Stimulated activated CD4-positive, alpha-beta T cell treated with anti-CD3 and anti-CD28 coated beads, TNF-alpha, amount 100 ng/mL, for 48 hours (primary cell): ENCODE measurements around the gene HDLBP.
"Not testable (repeated sequence)": the region's sequence is repeated elsewhere in the genome, so short reads cannot be mapped to it uniquely, and the experiment has no call there.

Experiments
- DNase-seq, 3 donors: peaks; one replicate each; pipeline ENCODE4 v3.0.0-alpha.2; 2020; ENCODE audit warnings: low read depth in 3 of 3

Gene HDLBP

DNA sequence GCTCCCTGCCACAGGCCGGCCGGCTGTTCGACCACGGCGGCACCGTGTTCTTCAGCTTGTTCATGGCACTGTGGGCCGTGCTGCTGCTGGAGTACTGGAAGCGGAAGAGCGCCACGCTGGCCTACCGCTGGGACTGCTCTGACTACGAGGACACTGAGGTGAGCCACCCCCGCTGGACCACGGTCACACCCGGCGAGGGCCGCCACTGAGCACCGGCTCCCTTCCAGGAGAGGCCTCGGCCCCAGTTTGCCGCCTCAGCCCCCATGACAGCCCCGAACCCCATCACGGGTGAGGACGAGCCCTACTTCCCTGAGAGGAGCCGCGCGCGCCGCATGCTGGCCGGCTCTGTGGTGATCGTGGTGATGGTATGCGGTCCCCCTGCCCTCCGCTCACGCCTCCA, 106.2 kb downstream of the HDLBP start:
- no peak for DNase-seq

DNA sequence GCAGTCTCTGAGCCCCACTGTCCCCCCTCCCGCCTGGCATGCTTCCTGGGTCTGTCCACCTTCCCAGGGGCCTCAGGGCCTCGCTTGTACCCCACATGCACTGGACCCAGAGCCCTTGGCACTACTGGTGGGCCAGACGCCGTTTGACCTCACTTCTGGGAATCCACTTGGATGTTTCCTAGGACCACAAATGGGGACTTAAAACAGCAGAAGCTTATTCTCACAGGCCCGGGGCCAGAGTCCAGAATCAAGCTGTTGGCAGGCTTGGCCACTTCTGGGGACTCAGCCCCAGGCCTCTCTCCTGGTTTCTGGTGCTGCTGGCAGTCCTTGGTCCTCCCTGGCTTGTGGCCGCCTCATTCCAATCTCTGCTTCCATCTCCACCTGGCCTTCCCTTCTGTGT, 107.4 kb downstream of the HDLBP start:
- DNase-seq = no peak

DNA sequence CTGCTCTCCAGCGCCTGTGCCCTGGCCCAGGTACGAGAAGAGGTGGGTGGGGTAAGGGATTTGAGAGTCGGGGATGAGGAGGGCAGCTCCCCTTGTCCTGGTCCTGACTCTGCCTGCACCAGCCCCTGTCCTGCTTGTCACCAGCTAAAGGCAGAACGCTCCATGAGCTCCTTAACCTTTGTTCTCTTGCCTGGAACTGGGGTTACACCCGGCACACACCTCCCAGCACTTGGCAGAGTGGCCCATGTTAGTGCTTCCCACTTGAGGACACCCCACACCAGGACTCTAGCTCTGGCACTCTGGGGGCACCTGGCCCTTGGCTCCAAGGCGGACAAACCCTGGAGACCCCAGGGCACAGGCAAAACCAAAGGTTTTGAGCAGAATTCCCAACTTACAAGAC, 107.8 kb downstream of the HDLBP start:
- no peak for DNase-seq

DNA sequence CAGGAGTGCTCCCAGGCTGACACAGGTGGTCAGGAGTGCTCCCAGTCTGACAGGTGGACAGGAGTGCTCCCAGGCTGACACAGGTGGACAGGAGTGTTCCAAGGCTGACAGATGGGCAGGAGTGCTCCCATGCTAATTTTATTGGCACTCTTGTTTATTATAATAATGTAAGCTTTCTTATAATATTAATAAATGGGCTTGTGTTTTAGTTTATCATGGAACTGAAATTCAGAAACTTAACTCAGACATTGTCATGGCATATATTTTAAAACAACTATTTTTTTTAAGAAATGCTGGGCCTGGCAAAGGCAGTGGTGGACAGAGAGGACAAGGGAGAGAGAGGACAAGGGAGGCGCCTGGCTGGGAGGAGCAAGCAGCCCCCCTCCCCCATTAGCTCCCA, 108.3 kb downstream of the HDLBP start:
- no peak for DNase-seq

DNA sequence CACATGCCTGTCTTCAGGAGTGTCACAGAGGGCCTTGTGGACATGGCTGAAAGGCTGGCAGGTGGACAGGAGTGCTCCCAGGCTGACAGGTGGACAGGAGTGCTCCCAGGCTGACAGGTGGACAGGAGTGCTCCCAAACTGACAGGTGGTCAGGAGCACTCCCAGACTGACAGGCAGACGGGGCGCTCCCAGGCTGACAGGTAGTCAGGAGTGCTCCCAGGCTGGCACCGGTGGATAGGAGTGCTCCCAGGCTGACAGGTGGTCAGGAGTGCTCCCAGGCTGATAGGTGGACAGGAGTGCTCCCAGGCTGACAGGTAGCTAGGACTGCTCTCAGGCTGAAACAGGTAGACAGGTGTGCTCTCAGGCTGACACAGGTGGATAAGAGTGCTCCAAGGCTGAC, 110.4 kb downstream of the HDLBP start:
- DNase-seq = no peak

DNA sequence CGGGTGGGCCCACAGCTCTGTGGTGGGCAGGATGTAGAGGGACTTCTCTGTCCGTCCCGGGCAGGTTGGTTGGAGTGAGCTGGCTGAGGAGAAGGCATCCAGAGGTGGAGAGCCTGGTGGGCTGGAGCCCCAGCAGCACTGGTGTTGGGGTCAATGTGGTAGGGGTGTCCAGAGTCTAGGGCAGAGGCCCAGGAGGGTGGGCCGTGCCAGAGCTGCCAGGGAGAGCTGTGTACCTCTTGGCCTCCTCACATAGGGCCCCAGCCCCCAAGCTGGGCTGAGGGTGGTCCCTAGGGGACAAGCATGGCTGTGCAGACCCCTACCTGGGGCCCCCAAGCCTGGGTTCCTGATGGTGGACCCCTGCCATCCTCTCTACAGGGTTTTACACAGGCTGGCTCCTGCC, 111.0 kb downstream of the HDLBP start:
- no peak for DNase-seq

DNA sequence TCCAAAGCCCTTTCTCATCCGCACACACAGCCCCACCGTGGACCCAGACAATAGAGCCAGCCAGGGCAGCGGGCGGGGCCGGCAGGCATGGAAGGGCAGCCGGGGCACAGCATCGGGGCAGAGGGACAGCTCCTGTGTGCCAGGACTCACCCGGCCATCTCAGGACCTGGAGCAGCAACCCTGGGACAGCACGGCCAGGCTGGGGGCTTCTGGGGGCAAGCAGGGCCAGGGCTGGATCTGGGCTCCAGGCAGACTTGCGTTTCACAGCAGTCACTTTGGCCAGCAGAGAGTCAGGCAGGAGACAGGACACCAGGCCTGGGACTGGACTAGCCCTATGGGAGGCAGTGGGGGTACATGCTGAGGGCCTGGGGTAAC, 111.5 kb downstream of the HDLBP start:
- DNase-seq = no peak

DNA sequence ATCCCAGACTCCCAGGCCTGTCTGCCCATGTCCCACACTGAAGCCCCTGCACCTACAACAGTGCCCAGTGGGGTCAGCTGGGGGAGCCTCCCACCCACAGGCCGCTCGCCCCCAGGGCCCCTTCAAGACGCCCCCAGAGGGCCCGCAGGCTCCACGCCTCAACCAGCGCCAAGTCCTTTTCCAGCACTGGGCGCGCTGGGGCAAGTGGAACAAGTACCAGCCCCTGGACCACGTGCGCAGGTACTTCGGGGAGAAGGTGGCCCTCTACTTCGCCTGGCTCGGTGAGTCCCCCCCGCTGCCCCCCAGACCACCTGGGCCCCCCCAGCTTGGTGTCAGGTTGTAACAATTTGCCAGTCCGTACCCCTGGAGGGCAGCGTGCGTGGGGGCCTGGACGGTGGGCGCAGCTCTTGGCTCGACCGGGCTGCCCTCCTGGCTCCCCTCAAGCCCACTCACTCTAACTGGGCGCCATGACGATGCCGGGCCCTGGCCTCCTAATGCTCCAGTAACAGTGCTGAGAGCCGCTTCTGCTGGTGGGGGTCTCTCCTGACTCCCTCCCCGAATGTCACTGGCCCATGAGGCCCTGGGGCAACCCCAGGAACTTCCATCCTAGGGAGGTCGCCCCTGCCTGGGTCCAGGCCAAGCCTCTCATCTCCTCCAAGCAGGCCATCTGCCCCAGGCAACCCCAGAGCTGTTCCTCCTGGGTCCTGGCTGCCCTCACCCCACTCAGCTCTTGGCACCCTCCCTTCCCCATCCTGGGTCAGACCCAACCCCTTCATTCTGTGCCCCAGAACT, 112.1 kb downstream of the HDLBP start:
- no peak for DNase-seq

DNA sequence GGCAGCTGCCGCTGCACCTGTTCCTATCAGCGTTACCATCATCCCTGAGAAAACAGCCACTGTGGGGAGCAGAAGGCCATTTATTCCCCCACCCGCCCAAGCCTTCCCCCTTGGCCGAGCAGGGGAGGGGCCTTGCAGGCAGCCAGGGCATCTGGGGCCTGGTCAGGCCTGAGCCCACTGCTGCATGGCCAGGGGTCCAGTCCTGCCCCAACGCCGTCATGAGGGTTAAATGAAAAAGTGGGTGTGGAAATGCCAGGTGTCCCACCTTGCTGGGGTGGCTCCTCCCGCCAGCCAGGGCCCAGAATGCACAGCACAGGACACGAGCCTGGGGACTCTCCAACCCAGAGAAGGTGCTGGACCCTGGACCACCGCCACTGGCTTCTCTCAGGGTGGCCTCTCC, 112.8 kb downstream of the HDLBP start:
- no peak for DNase-seq

DNA sequence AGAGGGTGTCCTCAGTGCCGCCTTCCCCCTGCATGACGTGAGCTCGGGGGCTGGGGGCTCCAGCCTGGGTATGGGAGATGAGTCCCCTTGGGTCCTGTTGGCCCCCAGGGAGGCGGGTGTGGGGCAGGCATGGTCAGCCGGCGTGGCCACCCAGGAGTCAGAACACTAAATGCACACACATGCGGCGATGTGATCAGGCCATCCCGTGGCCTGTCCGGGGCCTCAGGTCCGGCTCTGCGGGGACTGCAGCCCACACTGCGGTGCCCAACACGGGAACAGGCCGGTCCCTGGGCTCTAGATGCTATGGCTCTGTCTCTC, 113.2 kb downstream of the HDLBP start:
- DNase-seq = no peak

DNA sequence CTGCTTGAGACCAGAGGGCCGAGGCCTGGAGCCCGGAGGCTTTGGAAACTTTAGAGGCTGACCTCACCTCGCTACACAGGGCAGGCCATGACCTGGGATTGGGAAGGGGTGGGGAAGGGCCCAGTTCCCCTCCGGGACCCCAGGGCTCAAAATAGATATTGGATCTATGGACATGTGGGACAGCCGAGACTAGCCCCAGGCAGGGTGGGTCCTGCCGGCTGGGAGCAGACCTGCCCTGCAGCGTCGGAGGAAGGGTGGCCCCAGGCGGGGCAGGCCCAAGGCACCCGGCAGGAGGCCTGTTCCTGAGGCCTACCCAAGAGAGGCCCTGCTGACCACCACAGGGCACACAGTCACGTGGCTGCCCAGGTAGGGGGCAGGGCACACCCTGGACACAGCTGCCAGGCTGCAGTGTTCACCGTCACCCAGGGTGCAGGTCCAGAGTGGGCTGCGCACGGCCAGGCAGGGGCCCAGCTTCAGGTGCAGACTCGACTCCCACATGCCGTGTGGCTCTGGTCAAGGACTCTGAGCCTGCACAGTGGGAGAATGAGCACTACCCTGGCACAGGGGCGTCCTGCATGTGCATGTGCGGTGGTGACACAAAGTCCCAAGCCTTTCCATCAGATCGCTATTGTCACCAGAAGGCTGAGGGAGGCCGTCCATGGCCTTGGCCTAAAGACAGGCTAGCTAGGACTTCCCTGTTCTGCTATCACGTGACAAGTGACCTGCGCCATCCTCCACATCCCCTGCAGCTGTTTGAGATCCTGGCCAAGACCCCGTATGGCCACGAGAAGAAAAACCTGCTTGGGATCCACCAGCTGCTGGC, 113.8 kb downstream of the HDLBP start:
- no peak for DNase-seq

DNA sequence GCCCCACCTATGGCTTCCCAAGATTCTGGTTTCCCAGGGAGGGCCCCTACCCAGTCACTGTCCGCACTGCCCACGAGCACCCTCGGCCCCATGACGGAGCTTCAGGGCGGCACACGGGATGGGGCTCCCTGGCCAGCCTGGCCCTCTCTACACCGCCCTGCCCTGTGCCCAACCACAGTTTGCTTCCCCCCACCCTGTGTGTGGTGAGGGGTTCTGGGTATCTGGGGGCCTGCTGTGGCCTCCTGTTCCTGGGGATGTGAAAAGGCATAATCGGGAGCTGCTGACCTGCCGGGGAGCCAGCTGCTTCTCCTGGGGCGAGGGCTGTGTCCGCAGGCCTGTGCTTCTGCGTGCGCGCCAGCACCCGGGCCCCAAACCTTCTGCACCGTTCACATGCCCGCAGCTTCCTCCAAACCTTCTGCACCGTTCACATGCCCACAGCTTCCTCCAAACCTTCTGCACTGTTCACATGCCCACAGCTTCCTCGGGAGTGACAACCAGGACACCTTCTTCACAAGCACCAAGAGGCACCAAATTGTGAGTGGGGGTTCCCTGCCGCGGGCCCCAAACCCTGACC, 114.6 kb downstream of the HDLBP start:
- no peak for DNase-seq

DNA sequence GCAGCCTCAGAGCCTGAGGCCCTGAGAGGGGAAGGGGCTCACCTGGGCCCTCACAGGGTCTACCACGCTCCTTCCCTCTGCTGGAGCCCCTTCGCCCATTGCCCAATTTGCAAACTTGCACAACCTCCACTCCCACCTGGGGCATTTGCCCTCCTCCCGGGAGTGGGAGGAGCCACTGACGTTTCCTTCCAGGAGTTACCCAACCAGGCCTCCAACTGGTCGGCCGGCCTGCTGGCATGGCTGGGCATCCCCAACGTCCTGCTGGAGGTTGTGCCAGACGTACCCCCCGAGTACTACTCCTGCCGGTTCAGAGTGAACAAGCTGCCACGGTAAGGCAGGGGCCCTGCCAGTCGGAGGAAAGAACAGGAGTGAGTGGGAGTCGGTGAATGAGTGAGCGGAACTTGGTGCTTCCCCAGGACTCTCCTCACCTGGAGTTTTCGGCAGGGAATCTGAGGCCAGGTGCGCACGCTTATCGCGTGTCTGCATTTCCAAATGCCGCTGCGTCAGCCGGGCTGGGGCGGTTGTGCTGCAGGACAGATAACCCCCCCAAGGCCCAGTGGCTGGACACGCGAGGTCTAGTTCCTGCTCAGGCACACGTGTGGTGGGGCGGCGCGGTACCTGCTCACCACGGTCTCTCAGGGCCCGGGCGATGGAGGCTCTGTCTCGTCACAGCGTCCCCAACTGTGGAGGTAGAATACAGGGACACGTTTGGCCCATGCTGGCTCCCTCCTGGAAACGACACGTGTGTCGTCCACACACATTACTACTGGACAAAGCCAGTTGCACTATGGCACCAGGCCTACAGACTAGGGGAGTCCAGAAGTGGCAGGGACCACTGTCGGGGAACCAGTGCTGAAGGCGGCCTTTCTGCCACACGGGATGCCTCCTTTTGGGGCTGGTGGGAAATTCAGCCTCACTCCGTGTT, 115.3 kb downstream of the HDLBP start:
- no peak for DNase-seq

DNA sequence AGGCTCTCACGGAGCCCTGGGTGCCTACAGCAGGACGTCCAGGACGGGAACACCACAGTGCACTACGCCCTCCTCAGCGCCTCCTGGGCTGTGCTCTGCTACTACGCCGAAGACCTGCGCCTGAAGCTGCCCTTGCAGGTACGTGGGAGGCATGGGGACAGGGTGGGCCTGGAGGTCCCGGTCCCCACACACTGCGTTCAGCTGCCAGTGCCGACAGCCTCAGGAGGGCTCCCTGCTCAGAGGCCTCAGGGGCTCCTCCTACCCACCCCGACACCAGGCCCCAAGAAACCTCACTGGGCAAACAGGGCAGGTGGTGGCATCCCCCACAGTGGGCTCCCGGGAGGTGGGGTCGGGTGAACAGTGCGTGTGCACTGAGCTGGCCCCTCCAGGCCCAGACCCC, 116.2 kb downstream of the HDLBP start:
- no peak for DNase-seq

DNA sequence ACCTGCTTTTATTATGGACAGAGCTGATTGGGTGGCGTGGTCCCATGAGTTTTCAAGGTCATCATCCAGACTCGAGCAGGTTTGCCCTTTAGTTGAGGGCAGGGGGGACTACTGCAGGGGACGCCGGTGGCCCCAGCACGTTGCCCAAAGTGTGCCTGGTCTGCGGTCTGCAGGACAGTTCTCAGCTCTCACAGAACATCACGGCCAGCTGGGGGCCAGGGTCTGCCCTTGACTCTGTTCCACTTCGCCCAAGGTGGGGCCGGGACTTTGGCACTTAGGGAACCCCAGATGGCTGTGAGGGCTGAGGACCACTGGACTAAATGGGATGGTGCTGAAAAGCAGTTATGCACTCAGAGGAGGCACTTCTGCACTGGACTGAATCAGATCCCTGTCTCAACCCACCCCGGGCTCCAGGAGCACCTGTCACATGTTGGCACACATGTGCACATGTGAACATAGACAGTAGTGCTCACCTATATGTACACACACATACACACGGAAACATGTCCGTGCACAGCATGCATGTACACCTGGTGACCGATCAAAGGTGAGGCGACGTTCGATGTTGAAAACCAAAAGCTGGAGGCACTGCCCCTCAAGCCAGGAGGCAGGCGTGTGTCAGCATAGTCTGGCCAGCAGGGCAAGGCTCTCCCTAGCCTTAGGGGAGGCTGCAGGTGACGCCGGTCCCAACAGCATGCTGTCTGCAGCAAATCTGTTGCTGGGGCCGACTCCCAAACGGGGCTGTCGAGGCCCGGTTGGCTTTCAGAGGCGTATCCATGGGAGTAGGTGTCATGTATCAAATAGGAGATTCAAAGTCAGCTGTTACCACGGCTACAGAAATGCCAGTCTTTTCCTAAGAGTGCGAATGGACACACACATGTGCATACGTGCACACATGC, 116.8 kb downstream of the HDLBP start:
- DNase-seq = no peak

DNA sequence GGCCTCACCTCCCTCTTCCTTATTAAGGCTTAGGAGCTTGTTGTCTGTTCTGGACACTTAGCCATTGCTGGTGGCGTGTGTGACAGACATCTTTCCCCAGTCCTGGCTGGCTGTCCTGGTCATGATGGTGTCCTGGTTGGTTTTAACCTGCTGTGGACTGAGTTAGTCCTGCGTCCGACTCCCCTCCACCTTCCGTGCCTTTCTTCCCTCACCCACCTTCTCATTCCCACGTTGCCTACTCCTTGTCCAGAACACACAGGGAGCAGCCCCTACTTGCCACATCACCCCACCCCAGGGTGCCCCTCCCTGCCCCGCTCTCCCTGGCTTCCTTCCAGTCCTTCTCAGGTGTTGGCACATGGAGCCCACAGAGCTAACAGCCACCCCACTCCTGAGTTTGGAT, 117.5 kb downstream of the HDLBP start:
- DNase-seq = no peak

DNA sequence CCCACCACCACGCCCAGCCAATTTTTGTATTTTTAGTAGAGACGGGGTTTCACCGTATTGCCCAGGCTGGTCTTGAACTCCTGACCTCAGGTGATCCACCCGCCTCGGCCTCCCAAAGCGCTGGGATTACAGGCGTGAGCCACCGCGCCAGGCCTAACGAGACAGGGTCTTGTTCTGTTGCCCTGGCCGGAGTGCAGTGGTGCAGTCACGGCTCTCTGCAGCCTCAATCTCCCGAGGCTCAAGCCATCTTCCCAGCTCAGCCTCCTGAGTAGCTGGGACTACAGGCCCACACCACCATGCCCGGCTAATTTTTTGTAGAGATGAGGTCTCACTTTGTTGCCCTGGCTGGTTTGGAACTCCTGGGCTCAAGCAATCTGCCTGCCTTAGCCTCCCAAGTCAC, 118.2 kb downstream of the HDLBP start:
- DNase-seq = not testable (repeated sequence)

DNA sequence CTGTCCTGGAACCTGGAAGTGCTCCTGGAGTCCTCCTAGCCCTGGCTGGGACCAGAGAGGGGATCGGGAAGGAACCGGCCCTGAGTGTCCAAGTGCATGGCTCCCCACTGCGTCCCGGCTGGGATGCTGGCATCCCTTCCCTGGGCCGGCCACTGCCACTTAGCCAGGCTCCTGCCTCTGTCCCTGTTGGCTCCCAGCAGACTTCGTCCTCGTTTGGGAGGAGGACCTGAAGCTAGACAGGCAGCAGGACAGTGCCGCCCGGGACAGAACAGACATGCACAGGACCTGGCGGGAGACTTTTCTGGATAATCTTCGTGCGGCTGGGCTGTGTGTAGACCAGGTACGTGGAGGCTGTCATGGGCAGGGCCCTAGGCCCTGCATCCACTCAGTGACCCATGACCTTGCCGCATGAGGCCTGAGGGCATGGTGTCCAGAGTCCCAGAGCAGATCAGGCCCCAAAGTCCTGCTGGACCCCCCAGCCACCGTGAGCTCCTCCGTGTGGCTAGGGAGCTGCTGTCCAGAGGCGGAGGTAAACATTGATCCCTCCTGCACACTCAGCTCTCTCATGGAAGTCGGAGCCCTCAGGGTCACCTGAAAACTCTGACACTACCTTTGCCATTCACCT, 119.9 kb downstream of the HDLBP start:
- DNase-seq = no peak

DNA sequence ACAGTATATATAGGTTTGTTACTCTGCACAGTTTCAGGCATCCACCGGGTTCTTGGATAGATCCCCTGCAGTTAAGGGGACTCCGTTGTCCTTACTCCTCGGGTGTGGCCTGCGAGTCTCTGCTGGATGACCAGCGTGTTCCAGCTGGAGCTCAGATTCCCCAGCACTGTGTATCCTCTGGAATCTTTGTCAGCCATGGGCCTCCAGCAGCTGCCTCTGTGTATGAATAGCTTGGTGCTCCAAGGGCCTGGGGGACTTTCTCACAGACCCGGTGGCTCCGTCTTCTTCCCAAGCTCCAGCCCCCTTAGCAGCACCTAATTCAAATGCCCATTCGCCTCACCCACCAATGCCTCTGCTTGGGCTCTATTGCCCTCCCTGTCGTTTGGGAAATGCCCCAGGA, 120.7 kb downstream of the HDLBP start:
- no peak for DNase-seq

DNA sequence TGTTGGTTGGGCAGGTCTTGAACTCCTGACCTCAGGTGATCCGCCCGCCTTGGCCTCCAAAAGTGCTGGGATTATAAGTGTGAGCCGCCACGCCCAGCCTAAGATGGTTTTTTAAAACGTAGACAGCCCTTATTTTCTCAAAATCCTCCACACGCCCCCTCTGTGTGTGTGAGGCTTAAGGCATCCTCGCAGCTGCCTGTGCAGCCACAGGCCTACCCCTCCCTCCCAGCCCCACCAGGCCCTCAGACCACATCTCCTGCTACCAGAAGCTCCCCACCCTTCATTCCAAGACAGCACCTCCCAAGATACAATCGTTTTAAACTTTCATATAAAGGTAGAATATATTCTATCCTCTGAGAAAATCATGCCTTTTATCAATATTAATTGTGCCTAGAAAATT, 122.2 kb downstream of the HDLBP start:
- DNase-seq = no peak

DNA sequence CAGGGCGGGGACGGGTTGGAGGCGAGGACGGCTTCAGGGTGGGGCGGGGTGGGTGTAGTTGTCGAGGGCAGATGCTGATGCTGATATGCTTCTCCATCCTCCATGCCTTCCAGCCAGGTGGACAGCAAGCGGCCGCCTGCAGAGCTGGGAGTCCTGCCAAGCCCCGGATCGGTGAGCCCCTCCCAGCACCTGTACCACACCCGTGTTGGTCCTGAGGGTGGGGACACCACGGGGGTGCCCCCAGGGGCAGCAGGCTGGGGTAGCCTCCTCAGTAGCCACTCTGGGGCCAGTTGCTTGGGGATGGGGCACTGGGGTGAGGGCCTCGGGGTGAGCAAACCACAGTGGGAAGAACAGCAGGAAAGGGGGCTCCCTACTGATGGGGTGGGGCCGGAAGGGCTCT, 124.4 kb downstream of the HDLBP start:
- DNase-seq = no peak
